MM.1S (cell line): ENCODE results near the gene PNMA8C.

Experiments
- EZH2 ChIP-seq: fragments of 300-600 bp; sonication (generic); optimal IDR thresholded peaks from 2 replicates; pipeline ENCODE3; 2017; ENCODE audit warnings: low read depth, mild to moderate bottlenecking, antibody characterized with exemption, low read length, mixed read lengths
- TF ChIP-seq, protein P1 (sequence below): fragments of 300-600 bp; sonication (generic); IDR thresholded peaks from 2 replicates; pipeline ENCODE4 v1.5.1; 2016; ENCODE audit warnings: antibody characterized with exemption, low read length, mixed read lengths

DNA sequence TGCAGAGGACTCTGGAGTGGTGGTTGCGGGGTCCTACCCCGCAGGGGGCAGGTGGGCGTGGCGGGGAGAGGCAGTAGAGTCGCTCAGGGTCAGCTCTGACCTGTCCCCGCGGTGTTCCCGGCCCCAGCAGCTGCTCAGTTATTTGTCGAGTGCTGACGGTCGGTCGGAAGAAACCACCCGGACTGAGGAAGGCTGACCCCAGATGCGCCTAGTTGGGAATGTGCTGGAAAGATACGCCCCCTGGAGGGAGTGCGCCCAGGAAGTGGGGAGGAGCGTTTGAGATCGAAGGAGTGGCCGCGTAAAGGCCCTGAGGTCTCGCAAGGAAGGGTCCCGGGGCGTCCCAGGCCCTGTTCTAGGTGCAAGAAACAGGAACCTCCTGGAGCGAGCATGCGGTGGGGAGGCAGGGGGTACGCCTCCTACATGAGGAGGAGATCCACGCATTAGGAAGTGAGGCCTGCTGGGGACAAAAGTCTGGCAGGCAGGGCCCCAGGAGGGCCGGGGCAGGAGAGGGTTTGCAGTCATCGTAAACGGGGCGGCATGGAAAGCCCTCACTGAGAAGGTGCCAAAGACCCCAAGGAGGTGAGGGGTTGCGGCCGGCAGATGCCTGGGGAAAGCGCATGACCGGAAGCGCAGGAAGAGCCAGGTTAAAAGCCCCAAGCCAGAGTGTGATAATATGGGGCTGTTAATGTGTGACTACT is 24.5 kb downstream of the PNMA8C start:
- TF ChIP-seq, protein P1, sequence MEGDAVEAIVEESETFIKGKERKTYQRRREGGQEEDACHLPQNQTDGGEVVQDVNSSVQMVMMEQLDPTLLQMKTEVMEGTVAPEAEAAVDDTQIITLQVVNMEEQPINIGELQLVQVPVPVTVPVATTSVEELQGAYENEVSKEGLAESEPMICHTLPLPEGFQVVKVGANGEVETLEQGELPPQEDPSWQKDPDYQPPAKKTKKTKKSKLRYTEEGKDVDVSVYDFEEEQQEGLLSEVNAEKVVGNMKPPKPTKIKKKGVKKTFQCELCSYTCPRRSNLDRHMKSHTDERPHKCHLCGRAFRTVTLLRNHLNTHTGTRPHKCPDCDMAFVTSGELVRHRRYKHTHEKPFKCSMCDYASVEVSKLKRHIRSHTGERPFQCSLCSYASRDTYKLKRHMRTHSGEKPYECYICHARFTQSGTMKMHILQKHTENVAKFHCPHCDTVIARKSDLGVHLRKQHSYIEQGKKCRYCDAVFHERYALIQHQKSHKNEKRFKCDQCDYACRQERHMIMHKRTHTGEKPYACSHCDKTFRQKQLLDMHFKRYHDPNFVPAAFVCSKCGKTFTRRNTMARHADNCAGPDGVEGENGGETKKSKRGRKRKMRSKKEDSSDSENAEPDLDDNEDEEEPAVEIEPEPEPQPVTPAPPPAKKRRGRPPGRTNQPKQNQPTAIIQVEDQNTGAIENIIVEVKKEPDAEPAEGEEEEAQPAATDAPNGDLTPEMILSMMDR = no peak
- TF ChIP-seq EZH2 = no peak
